Activated B cell treated with CpG ODN at 0.5 μM for 24 hours (primary cell): ENCODE measurements around the gene ANKRD30A. TPM values are rescaled to one million over a fixed set of nuclear protein-coding genes. Genes with fewer than 3 reads are reported as not detected.

Experiments
- ATAC-seq: fragments of 200-7000 bp; cut with Tn5 transposase; one replicate; pipeline ENCODE4 v1.10.0; 2021; ENCODE audit warnings: low read depth, mild to moderate bottlenecking, moderate library complexity
- CTCF ChIA-PET: fragments of 350-600 bp; sonication (Branson Sonifier 250); formaldehyde crosslinking; loops from one replicate; lab custom pipeline; 2021; ENCODE audit warnings: antibody characterized with exemption; lab: Charles Lee
- POLR2A ChIA-PET: fragments of 350-600 bp; sonication (Branson Sonifier 250); formaldehyde crosslinking; loops from one replicate; lab custom pipeline; 2021; ENCODE audit warnings: antibody characterized with exemption; lab: Charles Lee
- DNase-seq: peaks from one replicate; pipeline ENCODE4 v3.0.0; 2022
- H3K27ac Mint-ChIP-seq: one replicate; pipeline ENCODE4 v1.8.0; 2020; ENCODE audit warnings: mixed read lengths
- H3K27me3 Mint-ChIP-seq: one replicate; pipeline ENCODE4 v1.8.0; 2021; ENCODE audit warnings: mixed read lengths
- H3K36me3 Mint-ChIP-seq: one replicate; pipeline ENCODE4 v1.8.0; 2021; ENCODE audit warnings: low read depth, mixed read lengths
- H3K4me1 Mint-ChIP-seq: one replicate; pipeline ENCODE4 v1.8.0; 2021; ENCODE audit warnings: mixed read lengths
- H3K4me3 Mint-ChIP-seq: one replicate; pipeline ENCODE4 v1.8.0; 2020; ENCODE audit warnings: mild to moderate bottlenecking, mixed read lengths
- H3K9me3 Mint-ChIP-seq: one replicate; pipeline ENCODE4 v1.8.0; 2020; ENCODE audit warnings: mixed read lengths
- intact Hi-C: fragments of 100-400 bp; cut with micrococcal nuclease; formaldehyde crosslinking; loops from one replicate; pipeline ENCODE4 v1.15.1; 2024
- total RNA-seq: library from RNA; stranded (reverse); gene quantifications from 2 replicates; pipeline ENCODE4 v1.2.3, GENCODE V29; 2022
- TF ChIP-seq, protein P1 (sequence below): fragments of 200-600 bp; IDR thresholded peaks from one replicate; pipeline ENCODE4 v1.8.0; 2022; ENCODE audit warnings: antibody characterized with exemption, mild to moderate bottlenecking

Gene ANKRD30A
- total RNA-seq, 1 donor from 2014 or later = not detected

DNA sequence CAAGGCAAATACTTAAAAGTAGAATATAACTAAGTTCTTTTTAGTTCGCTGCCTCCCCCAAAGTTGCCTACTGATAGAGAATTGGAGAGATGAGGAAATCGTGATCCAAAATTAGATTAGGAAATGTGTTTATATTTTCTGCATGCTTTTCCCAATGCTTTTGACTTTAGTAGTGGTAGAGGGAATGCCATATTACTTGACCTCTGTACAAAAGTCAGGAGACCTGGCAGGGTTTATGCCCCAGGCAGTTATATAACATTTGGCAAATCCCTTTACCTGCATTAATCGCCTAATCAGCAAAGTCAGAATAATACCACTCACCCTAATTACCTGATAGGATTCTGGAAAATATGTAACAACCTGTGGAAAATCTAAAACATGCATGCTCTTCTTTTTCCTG, 142.9 kb downstream of the ANKRD30A start:
- intact Hi-C loops = no loop called here
- ATAC-seq = no peak
- Mint-ChIP-seq H3K4me1 (no peaks in the 10 kb centered on the region), H3K36me3 (no peaks in the 10 kb centered on the region), H3K27ac (no peak overlapping the region), H3K27me3 (no peaks in the 10 kb centered on the region), H3K9me3 (peaks cover 9% of the 10 kb centered on the region), H3K4me3 (no peak overlapping the region)
- POLR2A ChIA-PET = no interaction called here
- CTCF ChIA-PET = no interaction called here
- DNase-seq = no peak
- TF ChIP-seq, protein P1, sequence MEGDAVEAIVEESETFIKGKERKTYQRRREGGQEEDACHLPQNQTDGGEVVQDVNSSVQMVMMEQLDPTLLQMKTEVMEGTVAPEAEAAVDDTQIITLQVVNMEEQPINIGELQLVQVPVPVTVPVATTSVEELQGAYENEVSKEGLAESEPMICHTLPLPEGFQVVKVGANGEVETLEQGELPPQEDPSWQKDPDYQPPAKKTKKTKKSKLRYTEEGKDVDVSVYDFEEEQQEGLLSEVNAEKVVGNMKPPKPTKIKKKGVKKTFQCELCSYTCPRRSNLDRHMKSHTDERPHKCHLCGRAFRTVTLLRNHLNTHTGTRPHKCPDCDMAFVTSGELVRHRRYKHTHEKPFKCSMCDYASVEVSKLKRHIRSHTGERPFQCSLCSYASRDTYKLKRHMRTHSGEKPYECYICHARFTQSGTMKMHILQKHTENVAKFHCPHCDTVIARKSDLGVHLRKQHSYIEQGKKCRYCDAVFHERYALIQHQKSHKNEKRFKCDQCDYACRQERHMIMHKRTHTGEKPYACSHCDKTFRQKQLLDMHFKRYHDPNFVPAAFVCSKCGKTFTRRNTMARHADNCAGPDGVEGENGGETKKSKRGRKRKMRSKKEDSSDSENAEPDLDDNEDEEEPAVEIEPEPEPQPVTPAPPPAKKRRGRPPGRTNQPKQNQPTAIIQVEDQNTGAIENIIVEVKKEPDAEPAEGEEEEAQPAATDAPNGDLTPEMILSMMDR = no peak

DNA sequence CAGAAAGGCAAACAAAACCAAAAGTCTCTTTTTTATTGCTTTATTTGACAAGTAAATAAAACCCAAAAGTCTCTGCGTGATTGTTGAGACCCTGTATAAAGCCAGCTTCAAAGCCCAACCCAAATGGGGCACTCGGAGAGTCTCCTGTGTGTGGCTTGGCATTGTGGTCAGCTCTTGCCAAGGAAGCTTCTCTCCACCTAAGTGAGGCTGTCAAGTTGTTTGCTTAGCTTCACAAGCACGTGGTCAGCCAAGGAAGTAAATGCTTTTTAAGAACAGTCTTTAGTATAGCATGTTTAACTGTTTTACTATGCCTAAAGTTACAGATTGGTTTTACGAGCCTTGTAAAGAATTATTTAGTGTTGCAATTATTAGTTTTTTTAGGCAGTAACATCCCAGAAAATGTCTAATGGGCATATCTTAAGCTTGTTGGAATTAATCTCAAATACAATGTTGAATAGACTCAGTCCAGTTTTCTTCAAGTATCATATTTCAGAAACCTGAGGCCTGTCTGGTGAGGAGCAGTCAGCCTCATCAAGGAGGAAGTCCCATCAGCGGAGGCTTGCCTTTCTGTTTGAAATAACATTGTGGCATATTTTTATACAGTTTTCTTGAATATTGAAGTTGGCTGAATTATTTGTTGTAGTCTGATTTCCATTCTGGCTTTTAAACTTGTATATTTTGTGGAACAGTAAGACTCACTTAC, 144.3 kb downstream of the ANKRD30A start:
- H3K27ac Mint-ChIP-seq = no peak overlapping the region
- DNase-seq (no peak), ATAC-seq (no peak)
- TF ChIP-seq, protein P1 = no peak
- ChIA-PET CTCF (no interaction called here), POLR2A (no interaction called here)
- H3K27me3 Mint-ChIP-seq = no peaks in the 10 kb centered on the region
- peaks cover 8% of the 10 kb centered on the region for H3K9me3 Mint-ChIP-seq
- no peaks in the 10 kb centered on the region for H3K36me3 Mint-ChIP-seq
- intact Hi-C loops = no loop called here
- H3K4me3 Mint-ChIP-seq = no peak overlapping the region
- no peaks in the 10 kb centered on the region for H3K4me1 Mint-ChIP-seq

DNA sequence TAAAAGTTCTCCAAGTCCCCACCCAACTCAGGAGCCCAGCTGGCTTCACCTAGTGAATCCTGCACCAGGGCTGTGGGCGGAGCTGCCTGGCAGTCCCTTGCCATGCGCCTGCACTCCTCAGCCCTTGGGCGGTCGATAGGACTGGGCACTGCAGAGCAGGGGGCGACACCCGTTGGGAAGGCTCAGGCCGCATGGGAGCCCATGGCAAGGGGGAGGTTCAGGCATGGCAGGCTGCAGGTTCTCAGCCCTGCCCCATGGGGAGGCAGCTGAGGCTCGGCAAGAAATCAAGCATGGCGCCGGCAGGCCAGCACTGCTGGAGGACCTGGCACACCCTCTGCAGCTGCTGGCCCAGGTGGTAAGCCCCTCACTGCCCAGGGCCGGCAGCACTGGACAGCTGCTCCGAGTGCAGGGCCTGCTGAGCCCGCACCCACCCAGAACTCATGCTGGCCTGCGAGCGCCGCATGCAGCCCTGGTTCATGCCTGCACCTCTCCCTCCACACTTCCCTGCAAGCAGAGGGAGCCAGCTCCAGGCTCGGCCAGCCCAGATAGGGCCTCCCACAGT, 149.9 kb downstream of the ANKRD30A start:
- POLR2A ChIA-PET = no interaction called here
- H3K27me3 Mint-ChIP-seq = no peaks in the 10 kb centered on the region
- intact Hi-C loops = no loop called here
- no peaks in the 10 kb centered on the region for H3K36me3 Mint-ChIP-seq
- DNase-seq (no peak), ATAC-seq (no peak)
- H3K9me3 Mint-ChIP-seq = peaks cover 8% of the 10 kb centered on the region
- H3K4me1 Mint-ChIP-seq = no peaks in the 10 kb centered on the region
- CTCF ChIA-PET = no interaction called here
- TF ChIP-seq, protein P1 = no peak
- no peak overlapping the region for H3K27ac Mint-ChIP-seq
- H3K4me3 Mint-ChIP-seq = no peak overlapping the region

DNA sequence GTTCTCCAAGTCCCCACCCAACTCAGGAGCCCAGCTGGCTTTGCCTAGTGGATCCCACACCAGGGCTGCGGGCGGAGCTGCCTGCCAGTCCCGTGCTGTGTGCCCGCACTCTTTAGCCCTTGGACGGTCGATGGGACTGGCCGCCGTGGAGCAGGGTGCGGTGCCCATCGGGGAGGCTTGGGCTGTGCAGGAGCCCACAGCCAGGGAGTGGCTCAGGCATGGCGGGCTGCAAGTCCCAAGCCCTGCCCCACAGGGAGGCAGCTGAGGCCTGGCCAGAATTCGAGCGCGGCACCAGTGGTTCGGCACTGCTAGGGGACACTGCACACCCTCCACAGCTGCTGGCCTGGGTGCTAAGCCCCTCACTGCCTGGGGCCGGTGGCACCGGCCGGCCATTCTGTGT, 159.7 kb downstream of the ANKRD30A start:
- no peak for DNase-seq
- ATAC-seq = no peak
- ChIA-PET CTCF (no interaction called here), POLR2A (no interaction called here)
- H3K9me3 Mint-ChIP-seq = peaks cover 6% of the 10 kb centered on the region
- intact Hi-C loops = no loop called here
- TF ChIP-seq, protein P1 = no peak
- H3K4me3 Mint-ChIP-seq = no peak overlapping the region
- no peaks in the 10 kb centered on the region for H3K27me3 Mint-ChIP-seq
- no peaks in the 10 kb centered on the region for H3K36me3 Mint-ChIP-seq
- no peak overlapping the region for H3K27ac Mint-ChIP-seq
- no peaks in the 10 kb centered on the region for H3K4me1 Mint-ChIP-seq

DNA sequence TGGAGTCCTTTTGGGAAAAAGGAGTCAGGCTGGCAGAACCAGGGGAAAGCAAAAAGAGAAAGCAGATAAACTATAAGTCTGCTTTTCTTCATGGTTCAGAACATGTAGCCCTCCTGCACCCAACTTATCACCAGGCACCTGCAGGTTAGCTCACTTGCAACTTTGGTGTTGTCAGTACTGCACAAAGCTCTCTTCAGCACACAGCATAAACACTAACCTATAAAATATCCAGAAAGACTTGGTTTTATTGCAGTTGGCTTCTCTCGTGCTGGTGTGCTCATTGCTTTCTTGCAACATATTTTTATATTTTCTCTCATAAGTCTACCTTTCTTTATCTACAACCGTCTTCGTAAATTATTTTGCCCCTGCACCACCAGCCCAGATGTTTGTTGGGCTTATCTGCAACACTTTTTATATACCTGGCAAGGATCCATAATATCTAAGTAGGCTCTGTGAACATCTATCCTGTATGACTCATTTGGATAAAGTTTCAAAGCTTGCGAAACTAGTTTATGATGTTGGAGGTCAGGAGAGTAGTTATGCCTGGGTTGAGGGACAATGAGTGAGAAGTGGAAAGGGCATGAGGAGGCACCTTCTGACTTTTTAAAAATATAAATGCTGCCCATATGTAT, 164.6 kb downstream of the ANKRD30A start:
- no peak overlapping the region for H3K27ac Mint-ChIP-seq
- intact Hi-C loops = no loop called here

More for the DNA sequence above, 164.6 kb downstream of the ANKRD30A start:
- Mint-ChIP-seq H3K4me1 (no peaks in the 10 kb centered on the region), H3K4me3 (no peak overlapping the region), H3K27me3 (no peaks in the 10 kb centered on the region), H3K9me3 (peaks cover 8% of the 10 kb centered on the region), H3K36me3 (no peaks in the 10 kb centered on the region)
- ChIA-PET POLR2A (no interaction called here), CTCF (no interaction called here)
- TF ChIP-seq, protein P1 = no peak
- no peak for ATAC-seq
- DNase-seq = no peak
